Endothelial cell of umbilical vein (primary cell): Measurements from ENCODE around the gene OR2B6. TPM values are rescaled to one million over a fixed set of nuclear protein-coding genes. Genes with fewer than 3 reads are reported as not detected.

Experiments used
- BruUV-seq: library from RNA; stranded (reverse); fragments of 400-500 nt; replicated peaks from 2 replicates; lab custom pipeline; 2021; lab: Mats Ljungman, UMichigan
- CTCF ChIA-PET: fragments of 300-600, 350-600 bp; sonication (Branson Sonifier 250); formaldehyde crosslinking; loops from one replicate; lab custom pipeline; 2021; ENCODE audit warnings: antibody characterized with exemption, inconsistent platforms; lab: Charles Lee
- POLR2A ChIA-PET: fragments of 300-600, 350-600 bp; sonication (Branson Sonifier 250); formaldehyde crosslinking; loops from one replicate; lab custom pipeline; 2021; ENCODE audit warnings: antibody characterized with exemption, inconsistent platforms; lab: Charles Lee
- DNase-seq: peaks from one replicate; pipeline ENCODE4 v3.0.0-alpha.2; 2011; ENCODE audit warnings: low read depth, low spot score
- FAIRE-seq: peaks from 2 replicates; lab custom pipeline; 2011; peaks lifted over from hg19 to GRCh38; lab: Jason Lieb, UNC
- H2AFZ ChIP-seq: 2 replicates; pipeline ENCODE4 v1.6.0; 2012; ENCODE audit warnings: low read depth, low read length, control low read depth, inconsistent platforms
- H3K27ac ChIP-seq: 2 replicates; pipeline ENCODE4 v1.5.1; 2011; ENCODE audit warnings: low read depth, mild to moderate bottlenecking, control low read depth, low read length, moderate library complexity; ENCODE audit not compliant: insufficient read depth
- H3K27me3 ChIP-seq, 2 experiments: 2 replicates each; pipeline versions ENCODE4 v1.6.0 to v1.6.1; 2011; ENCODE audit warnings: low read length in 2 of 2, mixed read lengths in 1 of 2; ENCODE audit not compliant: control insufficient read depth in 2 of 2, insufficient read depth in 2 of 2
- H3K36me3 ChIP-seq, 2 experiments: 2 replicates in 1 of 2; 3 replicates in 1 of 2; pipeline ENCODE4 v1.5.1; 2011; ENCODE audit warnings: low read length in 2 of 2, mild to moderate bottlenecking in 1 of 2, moderate library complexity in 1 of 2; ENCODE audit not compliant: control insufficient read depth in 2 of 2, insufficient read depth in 2 of 2; ENCODE audit errors: extremely low read depth in 1 of 2
- H3K4me1 ChIP-seq: 3 replicates; pipeline ENCODE4 v1.5.1; 2011; ENCODE audit warnings: mild to moderate bottlenecking, low read length; ENCODE audit not compliant: control insufficient read depth, insufficient read depth; ENCODE audit errors: extremely low read depth
- H3K4me2 ChIP-seq: 2 replicates; pipeline ENCODE4 v1.6.1; 2011; ENCODE audit warnings: low read length, control low read depth, mixed read lengths; ENCODE audit not compliant: insufficient read depth
- H3K4me3 ChIP-seq, 3 experiments: fragments of 200-600 bp in 1 of 3; sonication (generic), shearing (Covaris generic) in 1 of 3; replicated peaks in 1 of 3; 2 replicates each; pipeline ENCODE4 v1.5.1; 2011 to 2016; ENCODE audit warnings: control low read depth in 3 of 3, low read length in 3 of 3, mild to moderate bottlenecking in 2 of 3, inconsistent platforms in 1 of 3, low read depth in 1 of 3, moderate library complexity in 1 of 3; ENCODE audit not compliant: insufficient read depth in 1 of 3
- H3K79me2 ChIP-seq: 2 replicates; pipeline ENCODE4 v1.6.0; 2012; ENCODE audit warnings: low read length, inconsistent platforms; ENCODE audit not compliant: control insufficient read depth, insufficient read depth
- H3K9ac ChIP-seq: replicated peaks from 2 replicates; pipeline ENCODE3; 2011; ENCODE audit warnings: low read length, control low read depth; ENCODE audit not compliant: insufficient read depth; ENCODE audit errors: extremely low read depth
- H3K9me1 ChIP-seq: replicated peaks from 3 replicates; pipeline ENCODE4 v1.6.0; 2011; ENCODE audit warnings: mild to moderate bottlenecking, low read length; ENCODE audit not compliant: control insufficient read depth, insufficient read depth; ENCODE audit errors: extremely low read depth
- H3K9me3 ChIP-seq: replicated peaks from 2 replicates; pipeline ENCODE4 v1.5.1; 2012; ENCODE audit warnings: low read length, inconsistent platforms; ENCODE audit not compliant: control insufficient read depth, insufficient read depth
- H4K20me1 ChIP-seq: replicated peaks from 2 replicates; pipeline ENCODE3; 2011; ENCODE audit warnings: mild to moderate bottlenecking, low read length; ENCODE audit not compliant: control insufficient read depth, insufficient read depth; ENCODE audit errors: extremely low read depth
- EZH2 ChIP-seq: IDR thresholded peaks from 2 replicates; pipeline ENCODE4 v1.6.1; 2012; ENCODE audit warnings: borderline replicate concordance, low read depth, mild to moderate bottlenecking, moderate library complexity, low read length, inconsistent platforms; ENCODE audit not compliant: severe bottlenecking
- FOS ChIP-seq: IDR thresholded peaks from 2 replicates; pipeline ENCODE4 v1.6.1; 2011; ENCODE audit warnings: mild to moderate bottlenecking, low read length, moderate library complexity, borderline replicate concordance; ENCODE audit not compliant: insufficient read depth
- GATA2 ChIP-seq: IDR thresholded peaks from 2 replicates; pipeline ENCODE4 v1.7.0; 2011; ENCODE audit warnings: low read depth, mild to moderate bottlenecking, moderate library complexity, mixed read lengths, low read length; ENCODE audit not compliant: insufficient read length, insufficient read depth
- JUN ChIP-seq: IDR thresholded peaks from 2 replicates; pipeline ENCODE4 v1.6.1; 2011; ENCODE audit warnings: borderline replicate concordance, low read depth; ENCODE audit not compliant: insufficient read length, insufficient read depth
- MYC ChIP-seq: IDR thresholded peaks from one replicate; pipeline ENCODE4 v1.6.1; 2011; ENCODE audit warnings: mild to moderate bottlenecking, low read depth, low read length
- POLR2A ChIP-seq: IDR thresholded peaks from 2 replicates; pipeline ENCODE4 v1.6.1; 2012; ENCODE audit warnings: low read depth, mild to moderate bottlenecking, control low read depth, low read length
- POLR2AphosphoS5 ChIP-seq: IDR thresholded peaks from 2 replicates; pipeline ENCODE4 v1.6.1; 2012; ENCODE audit warnings: low read depth, mild to moderate bottlenecking, control low read depth, low read length, moderate library complexity; ENCODE audit not compliant: insufficient read depth
- dilution Hi-C: fragments of 300-500 bp; cut with MboI; formaldehyde crosslinking; loops from one replicate; pipeline ENCODE4 v1.15.0; 2019; ENCODE audit warnings: low sequenced_read_pairs; ENCODE audit not compliant: extremely low pct_ligation_motif_present
- intact Hi-C: fragments of 100-400 bp; cut with micrococcal nuclease; formaldehyde crosslinking; loops from one replicate; pipeline ENCODE4 v1.10.0; 2022
- polyA plus RNA-seq, 4 experiments: library from polyadenylated mRNA; depleted of rRNA in 3 of 4; stranded (reverse) in 3 of 4; unstranded in 1 of 4; fragments of >200 nt; gene quantifications; 2 replicates each; pipeline versions ENCODE4 v1.2.1 to v1.2.3, GENCODE V29; 2011 to 2012; ENCODE audit warnings: missing spikeins in 1 of 4
- total RNA-seq: library from RNA; stranded (reverse); gene quantifications from 2 replicates; pipeline ENCODE4 v1.2.3, GENCODE V29; 2021
- TF ChIP-seq, protein P1 (sequence below): IDR thresholded peaks from 2 replicates; pipeline ENCODE4 v1.6.1; 2011; ENCODE audit not compliant: insufficient read depth, insufficient read length
- TF ChIP-seq, protein P2 (sequence below), 2 donors: IDR thresholded peaks; 1 replicate in 1 of 2; 2 replicates in 1 of 2; pipeline ENCODE4 v1.5.1; 2011; ENCODE audit warnings: low read length in 2 of 2, mild to moderate bottlenecking in 2 of 2, moderate library complexity in 2 of 2, control low read depth in 1 of 2, inconsistent platforms in 1 of 2, low read depth in 1 of 2; ENCODE audit not compliant: insufficient read depth in 1 of 2; ENCODE audit errors: extremely low read depth in 1 of 2

Gene OR2B6
- total and polyA plus RNA-seq, 2 donors (not counting 3 experiments of a cell fraction or from before 2014, with no cell fraction given) = not detected

DNA sequence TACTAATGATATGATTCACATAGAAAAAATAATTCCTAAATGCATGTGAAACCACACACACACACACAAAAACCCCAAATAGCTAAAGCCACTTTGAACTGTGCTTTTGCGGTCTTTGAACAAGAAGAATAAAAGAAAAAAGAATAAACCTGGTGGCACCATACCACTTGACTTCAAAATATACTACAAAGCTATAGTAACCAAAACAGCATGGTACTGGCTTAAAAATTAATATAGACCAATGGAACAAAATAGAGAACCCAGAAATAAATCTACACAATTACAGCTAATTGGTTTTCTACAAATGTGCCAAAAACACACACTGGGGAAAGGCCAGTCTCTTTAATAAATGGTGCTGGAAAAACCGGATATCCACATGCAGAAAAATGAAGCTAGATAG lies 13.4 kb downstream of the OR2B6 start:
- Histone ChIP-seq H3K27ac (no peak overlapping the region), H3K27me3 (no peaks in the 10 kb centered on the region)
- dilution Hi-C loops = no loop called here

More for the DNA sequence above, 13.4 kb downstream of the OR2B6 start:
- Histone ChIP-seq H3K79me2 (no peaks in the 10 kb centered on the region), H3K9me1 (no peaks in the 10 kb centered on the region), H3K9ac (no peak overlapping the region), H4K20me1 (no peaks in the 10 kb centered on the region), H3K36me3 (no peaks in the 10 kb centered on the region), H2AFZ (no peak overlapping the region), H3K4me3 (no peak overlapping the region), H3K9me3 (no peaks in the 10 kb centered on the region), H3K4me2 (no peak overlapping the region), H3K4me1 (no peaks in the 10 kb centered on the region)
- DNase-seq = no peak
- FAIRE-seq = no peak
- ChIA-PET POLR2A (no interaction called here), CTCF (interaction anchor here (1.5 kb wide), 1 partner anchor 12 kb away, joined by 4 read pairs; no protein-coding TSS in a partner anchor)
- TF ChIP-seq FOS (no peak), GATA2 (no peak), POLR2AphosphoS5 (no peak), EZH2 (no peak), POLR2A (no peak), JUN (no peak), MYC (no peak)
- TF ChIP-seq, protein P1, sequence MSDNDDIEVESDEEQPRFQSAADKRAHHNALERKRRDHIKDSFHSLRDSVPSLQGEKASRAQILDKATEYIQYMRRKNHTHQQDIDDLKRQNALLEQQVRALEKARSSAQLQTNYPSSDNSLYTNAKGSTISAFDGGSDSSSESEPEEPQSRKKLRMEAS = no peak
- TF ChIP-seq, protein P2, sequence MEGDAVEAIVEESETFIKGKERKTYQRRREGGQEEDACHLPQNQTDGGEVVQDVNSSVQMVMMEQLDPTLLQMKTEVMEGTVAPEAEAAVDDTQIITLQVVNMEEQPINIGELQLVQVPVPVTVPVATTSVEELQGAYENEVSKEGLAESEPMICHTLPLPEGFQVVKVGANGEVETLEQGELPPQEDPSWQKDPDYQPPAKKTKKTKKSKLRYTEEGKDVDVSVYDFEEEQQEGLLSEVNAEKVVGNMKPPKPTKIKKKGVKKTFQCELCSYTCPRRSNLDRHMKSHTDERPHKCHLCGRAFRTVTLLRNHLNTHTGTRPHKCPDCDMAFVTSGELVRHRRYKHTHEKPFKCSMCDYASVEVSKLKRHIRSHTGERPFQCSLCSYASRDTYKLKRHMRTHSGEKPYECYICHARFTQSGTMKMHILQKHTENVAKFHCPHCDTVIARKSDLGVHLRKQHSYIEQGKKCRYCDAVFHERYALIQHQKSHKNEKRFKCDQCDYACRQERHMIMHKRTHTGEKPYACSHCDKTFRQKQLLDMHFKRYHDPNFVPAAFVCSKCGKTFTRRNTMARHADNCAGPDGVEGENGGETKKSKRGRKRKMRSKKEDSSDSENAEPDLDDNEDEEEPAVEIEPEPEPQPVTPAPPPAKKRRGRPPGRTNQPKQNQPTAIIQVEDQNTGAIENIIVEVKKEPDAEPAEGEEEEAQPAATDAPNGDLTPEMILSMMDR (IDR thresholded peaks at IDR 0.05; ENCODE audit: extremely low read depth in 1 of 2, insufficient read depth in 1 of 2, low read depth in 1 of 2, low read length in 2 of 2) = no peak
- no TSS peak for BruUV-seq
- intact Hi-C loops = no loop called here
